GM19023 (cell line): ENCODE results near the gene CHD8.

Experiments
- ATAC-seq: cut with Tn5 transposase; IDR thresholded peaks from one replicate; pipeline ENCODE4 v1.9.1; 2021; ENCODE audit warnings: mild to moderate bottlenecking, moderate library complexity; ENCODE audit not compliant: unreplicated experiment

CHD8 gene

GRCh38 chr14:21440859-21441258, 15.1 kb downstream of the CHD8 start:
- no peak for ATAC-seq

- peak; percentile 99 for ATAC-seq
Observed at GRCh38 chr14:21437063-21437901, 18.6 kb downstream of the CHD8 start.

DNA sequence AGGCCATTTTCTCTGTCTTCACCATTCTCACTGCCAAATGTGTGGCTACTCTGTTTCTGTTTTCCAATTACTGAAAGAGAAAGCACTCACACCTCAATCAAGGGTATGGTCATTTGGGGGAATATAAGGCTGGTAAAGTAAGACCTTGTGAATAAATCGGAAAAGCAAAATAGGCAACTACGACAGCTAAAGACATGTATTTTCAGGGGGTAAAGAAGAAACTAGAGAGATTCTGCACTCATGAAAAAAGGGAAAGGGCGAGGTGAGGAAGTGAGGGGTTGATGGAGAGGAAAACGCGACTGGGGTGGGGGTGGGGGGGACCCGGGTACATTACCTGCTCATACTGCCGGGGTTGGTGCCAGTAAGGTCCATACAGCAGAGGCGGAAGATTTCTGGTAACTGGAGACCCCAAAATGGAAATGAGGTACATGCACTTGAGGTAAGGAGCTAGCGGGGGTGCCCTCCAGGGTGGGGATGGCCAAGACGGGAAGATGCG, 19.3 kb downstream of the CHD8 start:
- peak; percentile 8 for ATAC-seq

GRCh38 chr14:21431126-21431525, 24.8 kb downstream of the CHD8 start:
- no peak for ATAC-seq

DNA sequence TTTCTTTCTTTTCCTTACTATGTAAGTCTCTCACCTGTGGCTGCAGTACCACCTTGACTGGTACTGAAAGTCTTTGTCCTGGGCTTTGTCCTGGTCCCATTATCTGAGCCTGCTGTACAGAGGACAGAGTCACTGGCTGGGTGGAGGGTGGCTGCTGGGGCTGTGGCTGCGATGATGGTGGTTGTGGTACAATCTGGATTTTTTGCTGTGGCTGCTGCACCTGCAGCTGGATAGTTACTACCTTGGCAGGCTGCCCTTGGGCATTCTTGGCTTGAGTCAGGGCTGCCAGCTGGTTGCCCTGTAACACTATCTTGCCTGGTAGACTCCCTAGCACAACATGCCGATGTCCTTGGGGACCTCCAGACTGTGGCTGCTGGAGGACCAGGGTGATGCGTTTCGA, 27.0 kb downstream of the CHD8 start:
- ATAC-seq: no peak

DNA sequence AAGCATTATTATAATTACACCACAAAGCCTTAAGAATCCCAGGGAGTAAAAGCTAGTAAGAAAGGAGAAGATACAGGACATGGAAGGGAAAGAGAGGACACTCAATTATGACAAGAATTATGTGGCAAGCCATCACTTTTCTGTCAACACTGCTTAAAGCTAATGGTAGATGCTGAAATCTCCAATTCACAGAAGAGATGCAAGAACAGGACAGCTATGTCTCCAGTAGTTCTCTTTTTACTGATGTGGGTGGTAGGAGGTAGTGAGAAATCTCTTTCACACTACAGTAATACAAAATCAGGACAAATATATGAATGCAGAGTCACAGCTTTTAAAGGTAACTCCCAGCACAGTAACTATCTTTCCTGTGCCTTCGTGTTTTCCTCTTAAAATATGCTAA, 29.2 kb downstream of the CHD8 start:
- no peak for ATAC-seq

DNA sequence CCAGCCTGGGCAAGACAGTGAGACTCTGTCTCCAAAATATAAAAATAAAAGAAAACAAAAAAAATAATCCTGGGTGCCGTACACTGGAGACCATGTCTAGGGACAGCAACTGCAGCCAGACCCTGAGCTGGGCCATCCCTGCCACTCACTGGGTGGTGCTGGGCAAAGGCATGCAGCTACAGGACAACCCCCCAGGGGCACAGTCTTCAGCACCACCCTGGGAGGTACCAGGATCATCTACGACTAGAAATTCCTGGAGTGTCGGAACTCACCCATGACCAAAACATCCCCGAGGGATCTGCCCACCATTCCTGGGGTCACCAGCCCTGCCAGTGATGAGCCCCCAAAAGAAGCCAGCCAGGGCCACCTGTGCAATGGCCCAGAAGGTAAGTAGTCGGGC, 36.4 kb downstream of the CHD8 start:
- ATAC-seq: no peak

- no peak for ATAC-seq
Observed at GRCh38 chr14:21415329-21415728, 40.6 kb downstream of the CHD8 start.

GRCh38 chr14:21414137-21414631, 41.7 kb downstream of the CHD8 start:
- no peak for ATAC-seq

GRCh38 chr14:21408147-21408546, 47.8 kb downstream of the CHD8 start:
- ATAC-seq: no peak

GRCh38 chr14:21406213-21406612, 49.7 kb downstream of the CHD8 start:
- ATAC-seq: no peak

- no peak for ATAC-seq
Observed at GRCh38 chr14:21405097-21405496, 50.8 kb downstream of the CHD8 start.

DNA sequence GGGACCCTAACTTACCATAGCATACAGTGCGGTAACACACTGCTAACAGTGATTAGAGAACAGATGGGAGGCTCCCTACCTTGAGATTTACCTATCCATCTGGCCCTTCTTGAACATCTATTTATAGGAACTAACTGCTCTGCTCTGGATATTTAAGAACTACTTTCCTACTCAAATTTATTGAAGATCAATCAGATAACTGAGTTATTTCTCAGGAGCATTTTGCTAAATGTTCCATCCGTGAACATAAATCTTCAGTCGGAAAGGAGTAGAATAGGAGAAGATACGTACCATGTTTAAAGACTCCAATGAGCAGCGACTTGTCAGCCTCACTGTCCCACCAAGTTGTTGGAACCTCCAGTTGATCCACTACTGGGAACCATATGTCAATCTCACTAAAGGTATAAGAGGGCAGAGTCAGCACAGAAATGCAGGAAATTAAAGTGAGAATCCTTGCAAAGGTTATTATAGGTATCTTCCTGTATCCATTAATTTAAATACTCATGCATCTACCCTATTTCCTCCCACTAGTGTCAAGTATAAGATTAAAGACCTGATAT, 56.5 kb downstream of the CHD8 start:
- no peak for ATAC-seq

DNA sequence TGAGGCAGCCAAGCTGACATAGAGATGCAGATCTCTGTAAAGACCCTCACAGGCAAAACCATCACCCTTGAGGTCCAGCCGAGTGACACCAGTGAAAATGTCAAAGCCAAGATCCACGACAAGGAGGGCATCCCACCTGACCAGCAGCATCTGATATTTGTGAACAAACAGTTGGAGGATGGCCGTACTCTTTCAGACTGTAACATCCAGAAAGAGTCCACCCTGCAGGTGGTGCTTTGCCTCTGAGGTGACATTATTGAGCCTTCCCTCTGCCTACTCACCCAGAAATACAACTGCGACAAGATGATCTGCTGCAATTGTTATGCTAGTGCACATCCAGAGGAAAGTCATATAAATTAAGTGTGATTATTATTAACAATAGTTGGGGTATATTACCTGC, 57.0 kb downstream of the CHD8 start:
- ATAC-seq: no peak

- ATAC-seq: no peak
Observed at GRCh38 chr14:21395450-21395849, 60.5 kb downstream of the CHD8 start.

DNA sequence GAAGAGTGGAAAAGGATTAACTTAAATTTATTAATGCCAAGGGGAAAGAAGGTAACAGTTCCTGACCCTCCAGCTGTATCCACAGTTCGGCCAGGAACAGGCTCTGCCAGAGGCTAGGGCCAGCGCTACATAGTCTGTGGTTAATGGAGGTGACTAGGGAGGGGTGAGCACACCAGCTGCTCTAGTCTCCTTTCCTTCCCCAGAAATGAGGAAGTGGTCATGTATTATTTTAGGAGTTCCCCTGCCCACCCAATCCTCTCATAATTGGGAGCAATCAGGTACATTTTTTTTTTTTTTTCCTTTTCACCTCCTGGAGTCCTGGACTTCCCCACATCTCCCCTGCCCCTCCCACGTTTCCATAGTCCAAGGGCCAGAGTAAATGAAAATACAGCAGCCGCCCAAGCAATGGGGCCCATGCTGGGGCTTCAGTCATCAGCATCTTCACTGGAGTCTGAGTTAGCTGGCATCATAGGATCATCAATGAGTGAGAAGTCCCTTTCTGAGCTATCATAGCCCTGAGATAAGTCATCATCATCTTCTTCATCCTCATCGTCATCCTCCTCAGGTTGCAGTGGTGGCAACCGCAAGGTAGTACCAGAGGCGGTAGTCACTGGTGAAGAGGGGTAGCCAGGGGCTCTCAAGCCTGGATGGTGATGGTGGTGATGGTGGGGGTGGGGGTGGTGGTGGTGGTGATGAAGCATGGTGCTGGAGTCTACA, 70.6 kb downstream of the CHD8 start:
- ATAC-seq: no peak

- ATAC-seq: peak; percentile 24
Observed at GRCh38 chr14:21384494-21384851, 71.5 kb downstream of the CHD8 start.

DNA sequence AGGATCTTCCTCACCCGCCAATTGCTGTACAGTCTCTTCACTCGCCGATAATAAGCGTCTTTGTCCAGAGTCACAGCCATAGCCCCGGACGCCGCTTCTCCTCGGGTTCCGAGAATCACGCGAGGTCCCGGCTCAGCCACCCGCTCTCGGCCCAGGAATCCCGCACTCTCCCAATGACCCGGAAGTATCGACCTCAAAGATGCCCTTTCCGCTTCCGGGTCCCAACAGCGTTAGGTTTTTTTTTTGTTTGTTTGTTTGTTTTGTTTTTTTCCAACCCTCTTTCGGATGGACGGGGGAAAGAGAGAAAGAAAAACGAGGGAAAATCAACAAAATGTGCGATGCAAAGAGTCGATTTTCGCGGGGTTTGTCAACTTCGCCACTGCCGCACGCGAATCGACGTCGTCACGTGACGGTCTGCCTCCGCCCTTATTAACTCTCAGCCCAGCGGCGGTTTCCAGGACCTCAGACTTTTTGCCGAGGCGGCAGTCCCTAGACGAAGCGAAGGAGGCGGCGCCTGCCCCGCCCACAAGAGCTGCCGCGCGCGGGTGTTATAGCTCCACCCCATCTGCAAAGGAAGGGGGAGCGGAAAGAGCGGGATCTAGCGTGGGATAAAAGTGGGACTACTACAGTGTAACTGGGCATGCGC, 72.0 kb downstream of the CHD8 start, which contains the start of gene SUPT16H:
Gene SUPT16H, minus strand, starts transcription at position 172 of the 646 bp plus-strand sequence. Its CDS starts 92 bp downstream, at position 80.
- ATAC-seq: peak; percentile 92

DNA sequence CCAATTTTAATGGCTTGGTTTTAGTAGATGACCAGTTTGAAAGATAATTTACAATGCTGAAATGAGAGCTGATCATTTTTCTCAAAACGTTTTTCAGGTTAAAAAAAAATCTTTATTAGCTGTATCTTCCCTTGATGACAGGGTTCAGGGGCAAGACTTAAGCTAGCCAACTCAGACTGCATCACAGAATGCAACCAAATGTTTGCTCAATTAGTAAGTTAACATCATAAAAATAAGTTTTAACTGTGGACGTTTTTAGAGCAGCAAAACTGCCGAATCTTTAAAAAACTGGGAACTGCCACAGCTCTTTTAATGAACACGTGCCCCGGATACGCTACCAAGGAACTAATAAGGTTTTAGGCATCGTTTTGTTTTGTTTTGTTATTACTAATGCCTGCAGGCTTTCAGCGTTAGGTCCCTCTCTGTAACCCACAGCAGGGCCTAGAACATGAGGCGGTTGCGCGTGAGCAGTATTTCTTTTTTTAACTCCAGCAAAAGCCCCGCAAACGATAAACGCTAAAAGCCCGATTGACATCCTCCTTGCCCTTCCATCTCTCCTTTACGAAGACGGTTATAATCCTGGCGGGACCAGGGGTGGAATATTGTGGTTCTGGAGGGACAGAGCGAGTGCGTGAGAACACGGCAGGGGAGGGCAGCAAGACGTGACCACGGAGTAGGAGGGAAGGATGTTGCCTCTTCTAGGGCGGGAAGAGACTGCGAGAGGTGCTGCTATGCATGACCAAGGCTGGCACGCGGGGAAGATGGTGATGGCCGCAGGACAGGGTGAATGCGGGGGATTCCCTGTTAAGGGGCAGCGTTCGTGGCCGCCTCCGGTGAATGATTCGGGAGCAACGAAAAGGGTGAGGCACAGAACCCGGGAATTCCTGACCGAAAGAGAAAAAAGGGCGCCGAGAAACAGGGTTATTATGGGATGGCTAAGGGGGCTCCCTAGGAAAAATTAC, 72.8 kb downstream of the CHD8 start:
- ATAC-seq: no peak

DNA sequence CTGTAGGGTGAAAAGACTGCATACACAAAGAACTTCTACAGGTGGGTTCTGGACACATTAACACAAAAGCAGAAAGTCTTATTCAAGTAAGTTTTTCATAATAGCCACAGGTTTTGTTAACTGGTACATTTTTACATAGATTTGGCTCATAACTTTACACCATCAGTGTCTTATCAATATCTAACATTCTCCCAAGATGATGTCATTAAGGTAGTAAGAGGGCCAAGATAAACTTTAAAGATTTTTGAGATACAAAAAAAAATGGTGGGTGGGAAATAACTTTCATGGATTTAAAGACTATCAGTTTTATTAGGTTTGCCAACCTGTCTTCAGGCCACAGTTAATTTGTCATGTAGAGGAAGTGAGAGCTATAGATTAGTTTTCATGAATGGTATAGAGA, 73.8 kb downstream of the CHD8 start:
- ATAC-seq: no peak
